ENCODE results near the gene DOK6. TPM values are rescaled to one million over a fixed set of nuclear protein-coding genes. Genes with fewer than 3 reads are reported as not detected.
"Not testable (repeated sequence)": the region's sequence is repeated elsewhere in the genome, so short reads cannot be mapped to it uniquely, and the experiment has no call there.

DOK6 gene
- total RNA-seq, 1 experiment from 2014 or later = 0.52 TPM

GRCh38 chr18:69866212-69866611 lies 465.5 kb downstream of the DOK6 start:
- DNase-seq (ENCODE audit: low read depth) = no peak

- DNase-seq (ENCODE audit: low read depth) = no peak
Observed at GRCh38 chr18:69870736-69871135, 470.0 kb downstream of the DOK6 start.

GRCh38 chr18:69871363-69871762 lies 470.7 kb downstream of the DOK6 start:
- DNase-seq (ENCODE audit: low read depth) = no peak

- no peak for DNase-seq (ENCODE audit: low read depth)
Observed at GRCh38 chr18:69872661-69873060, 472.0 kb downstream of the DOK6 start.

- DNase-seq (ENCODE audit: low read depth) = peak; percentile 24
Observed at GRCh38 chr18:69874058-69874457, 473.4 kb downstream of the DOK6 start.

GRCh38 chr18:69876490-69876889 lies 475.8 kb downstream of the DOK6 start:
- DNase-seq (ENCODE audit: low read depth) = no peak

- DNase-seq (ENCODE audit: low read depth) = no peak
Observed at GRCh38 chr18:69878213-69878933, 477.7 kb downstream of the DOK6 start.

GRCh38 chr18:69879051-69879450 lies 478.4 kb downstream of the DOK6 start:
- not testable (repeated sequence) for DNase-seq (ENCODE audit: low read depth)

- no peak for DNase-seq (ENCODE audit: low read depth)
Observed at GRCh38 chr18:69880083-69880482, 479.4 kb downstream of the DOK6 start.

- no peak for DNase-seq (ENCODE audit: low read depth)
Observed at GRCh38 chr18:69882965-69883668, 482.4 kb downstream of the DOK6 start.

- no peak for DNase-seq (ENCODE audit: low read depth)
Observed at GRCh38 chr18:69883781-69884180, 483.1 kb downstream of the DOK6 start.

- DNase-seq (ENCODE audit: low read depth) = no peak
Observed at GRCh38 chr18:69885355-69885754, 484.7 kb downstream of the DOK6 start.

GRCh38 chr18:69885841-69886531 lies 485.3 kb downstream of the DOK6 start:
- DNase-seq (ENCODE audit: low read depth) = no peak

GRCh38 chr18:69887256-69887655 lies 486.6 kb downstream of the DOK6 start:
- no peak for DNase-seq (ENCODE audit: low read depth)

- no peak for DNase-seq (ENCODE audit: low read depth)
Observed at GRCh38 chr18:69889009-69889408, 488.3 kb downstream of the DOK6 start.

- no peak for DNase-seq (ENCODE audit: low read depth)
Observed at GRCh38 chr18:69890558-69890957, 489.9 kb downstream of the DOK6 start.

- DNase-seq (ENCODE audit: low read depth) = no peak
Observed at GRCh38 chr18:69894467-69894866, 493.8 kb downstream of the DOK6 start.

GRCh38 chr18:69895066-69896047 lies 494.7 kb downstream of the DOK6 start:
- no peak for DNase-seq (ENCODE audit: low read depth)

- DNase-seq (ENCODE audit: low read depth) = no peak
Observed at GRCh38 chr18:69897397-69898108, 496.9 kb downstream of the DOK6 start.

- peak; percentile 17 for DNase-seq (ENCODE audit: low read depth)
Observed at GRCh38 chr18:69898241-69898861, 497.7 kb downstream of the DOK6 start.
